ENCODE results near the gene BACH2.
"Not testable (repeated sequence)": the region's sequence is repeated elsewhere in the genome, so short reads cannot be mapped to it uniquely, and the experiment has no call there.

BACH2 gene

DNA sequence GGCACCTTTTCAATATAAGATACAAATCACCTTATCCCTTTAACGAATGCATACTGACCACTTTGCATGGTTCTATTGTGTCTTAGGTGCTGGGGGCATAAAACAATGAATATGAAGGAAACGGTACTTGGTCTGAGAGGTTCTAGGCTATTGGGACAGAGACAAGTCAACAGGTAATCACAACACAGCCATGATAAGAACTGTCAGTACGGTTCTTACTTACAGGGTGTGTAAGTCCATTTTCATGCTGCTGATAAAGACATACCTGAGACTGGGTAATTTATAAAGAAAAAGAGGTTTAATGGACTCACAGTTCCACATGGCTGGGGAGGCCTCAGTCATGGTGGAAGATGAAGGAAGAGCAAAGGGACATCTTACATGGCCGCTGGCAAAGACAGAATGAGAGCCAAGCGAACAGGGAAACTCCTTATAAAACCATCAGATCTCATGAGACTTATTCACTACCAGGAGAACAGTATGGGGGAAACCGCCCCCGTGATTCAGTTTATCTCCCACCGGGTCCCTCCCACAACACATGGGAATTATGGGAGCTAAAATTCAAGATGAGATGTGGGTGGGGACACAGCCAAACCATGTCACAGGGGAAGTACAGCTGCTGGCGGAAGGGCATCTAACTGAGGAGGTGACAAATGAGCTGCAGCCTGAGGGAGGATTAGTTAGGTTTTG, 325.2 kb downstream of the BACH2 start:
- DNase-seq (ENCODE audit: low read depth, low spot score), result not testable (repeated sequence)

DNA sequence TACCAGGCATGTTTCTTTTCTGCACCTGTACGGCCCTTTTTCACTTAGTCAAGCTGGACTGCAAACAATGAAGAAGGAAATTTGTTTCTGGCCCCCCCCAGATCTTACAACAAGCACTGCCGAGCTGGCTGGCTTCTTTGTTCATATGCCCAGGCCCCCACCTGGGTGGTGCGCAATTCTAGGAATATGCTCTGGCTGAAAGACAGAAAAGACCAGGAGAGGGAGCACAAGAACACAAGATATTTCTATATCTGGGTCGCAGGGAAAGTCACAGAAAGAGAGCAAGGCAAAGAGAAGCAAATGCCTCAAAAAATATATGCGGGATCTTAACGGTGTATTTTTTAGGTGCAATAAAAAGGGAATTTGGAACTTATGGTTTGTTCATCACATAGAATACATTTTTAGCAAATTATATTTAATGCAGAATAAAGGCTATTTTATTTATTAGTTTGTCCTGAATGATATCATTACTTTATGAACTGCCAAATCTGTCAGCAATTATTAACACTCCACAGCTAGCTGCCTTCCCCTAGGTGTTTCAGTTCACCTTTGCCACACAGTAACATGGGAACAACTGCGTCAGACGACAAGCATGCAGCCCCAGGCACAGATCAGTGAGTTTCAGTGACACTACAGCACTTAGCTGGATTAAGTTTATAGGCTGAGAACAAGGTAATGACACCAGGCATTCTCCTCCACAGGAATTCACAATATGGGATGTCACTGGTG, 325.9 kb downstream of the BACH2 start:
- no peak for DNase-seq (ENCODE audit: low read depth, low spot score)

- no peak for DNase-seq (ENCODE audit: low read depth, low spot score)
Measured at GRCh38 chr6:89970072-89970471, 326.6 kb downstream of the BACH2 start.

DNA sequence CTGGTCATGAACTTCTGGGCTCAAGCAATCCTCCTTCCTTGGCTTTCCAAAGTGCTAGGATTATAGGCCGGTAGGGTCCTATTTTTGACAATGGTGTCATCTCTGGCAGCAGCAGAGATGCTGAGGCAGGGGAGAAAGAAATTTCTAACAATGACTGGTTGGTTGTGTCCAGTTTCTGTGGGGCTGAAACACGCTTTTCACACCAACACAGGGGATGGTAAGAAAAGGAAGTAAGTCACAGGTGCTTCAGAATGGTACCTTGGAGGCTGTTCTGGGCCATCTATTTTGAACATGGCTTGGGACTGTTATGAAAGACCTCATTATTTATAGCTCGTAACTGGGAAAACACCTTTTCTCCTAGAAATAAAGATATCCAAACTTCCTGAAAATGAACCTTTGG, 329.7 kb downstream of the BACH2 start:
- no peak for DNase-seq (ENCODE audit: low read depth, low spot score)

DNA sequence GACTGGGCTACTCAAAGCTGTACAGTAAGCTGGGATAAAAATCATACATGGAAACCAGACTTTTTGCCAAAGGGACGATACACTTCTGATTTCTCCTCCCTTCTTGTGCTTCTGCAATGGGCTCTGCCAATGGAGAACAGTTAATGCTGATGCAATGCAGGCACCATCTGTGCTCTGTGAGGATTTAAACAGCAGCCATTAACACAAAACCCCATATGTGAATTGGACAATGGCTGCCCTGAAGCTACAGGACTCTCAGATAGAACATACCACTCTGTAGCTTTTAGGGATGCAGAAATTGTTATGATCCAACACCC, 330.5 kb downstream of the BACH2 start:
- DNase-seq (ENCODE audit: low read depth, low spot score), result no peak

GRCh38 chr6:89965441-89966227, 331.0 kb downstream of the BACH2 start:
- DNase-seq (ENCODE audit: low read depth, low spot score), result no peak

DNA sequence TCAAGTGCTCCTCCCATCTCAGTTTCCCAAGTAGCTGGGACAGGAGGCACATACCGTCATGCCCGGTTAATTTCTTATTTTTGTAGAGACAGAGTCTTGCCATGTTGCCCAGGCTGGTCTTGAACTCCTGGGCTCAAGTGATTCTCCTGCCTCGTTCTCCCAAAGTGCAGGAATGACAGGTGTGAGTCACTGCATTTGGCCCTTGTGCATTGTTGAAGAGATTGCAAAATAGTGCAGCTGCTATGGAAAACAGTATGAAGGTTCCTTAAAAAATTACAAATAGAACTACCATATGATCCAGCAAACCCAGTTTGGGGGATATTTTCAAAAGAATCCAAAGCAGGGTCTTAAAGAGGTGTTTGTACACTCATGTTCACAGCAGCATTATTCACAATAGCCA, 333.3 kb downstream of the BACH2 start:
- DNase-seq (ENCODE audit: low read depth, low spot score), result no peak

GRCh38 chr6:89961481-89961880, 335.2 kb downstream of the BACH2 start:
- no peak for DNase-seq (ENCODE audit: low read depth, low spot score)

DNA sequence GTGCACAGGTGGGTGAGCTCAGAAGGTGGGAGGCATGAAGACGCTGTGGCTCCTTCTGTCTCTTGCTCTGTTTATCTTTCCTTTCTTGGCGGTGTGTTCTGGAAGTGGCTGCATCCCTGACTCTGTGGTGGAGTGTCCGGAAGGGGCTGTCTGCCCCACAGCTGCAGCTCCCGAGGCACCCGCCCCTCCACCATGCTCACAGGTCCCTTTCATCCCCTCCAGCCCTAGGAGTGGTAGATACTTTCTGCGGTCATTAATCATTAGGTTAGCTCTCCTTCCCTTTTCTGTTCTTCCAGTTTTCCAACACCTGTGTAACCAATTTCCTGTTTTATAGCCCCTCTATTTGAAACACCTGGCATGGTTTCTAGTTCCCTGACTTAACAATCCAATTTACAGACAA, 336.8 kb downstream of the BACH2 start:
- no peak for DNase-seq (ENCODE audit: low read depth, low spot score)

DNA sequence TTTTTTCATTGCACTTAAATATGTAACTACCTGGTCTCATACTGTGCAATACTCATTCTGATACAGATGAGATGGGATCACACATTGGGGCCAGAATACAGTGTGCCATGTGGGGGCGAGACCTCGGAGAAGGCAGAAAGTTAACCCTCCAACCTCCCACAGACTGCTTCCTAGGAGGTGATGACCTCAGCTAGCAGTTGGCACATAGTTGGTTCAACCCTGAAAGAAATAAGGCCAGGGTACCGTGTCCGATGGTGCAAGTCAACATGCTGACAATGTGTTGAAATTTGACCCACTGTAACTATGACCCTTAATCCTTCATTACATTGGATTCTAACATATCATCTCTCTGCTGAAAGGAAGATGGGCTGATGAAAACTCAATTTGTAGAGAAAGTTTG, 340.5 kb downstream of the BACH2 start:
- no peak for DNase-seq (ENCODE audit: low read depth, low spot score)

DNA sequence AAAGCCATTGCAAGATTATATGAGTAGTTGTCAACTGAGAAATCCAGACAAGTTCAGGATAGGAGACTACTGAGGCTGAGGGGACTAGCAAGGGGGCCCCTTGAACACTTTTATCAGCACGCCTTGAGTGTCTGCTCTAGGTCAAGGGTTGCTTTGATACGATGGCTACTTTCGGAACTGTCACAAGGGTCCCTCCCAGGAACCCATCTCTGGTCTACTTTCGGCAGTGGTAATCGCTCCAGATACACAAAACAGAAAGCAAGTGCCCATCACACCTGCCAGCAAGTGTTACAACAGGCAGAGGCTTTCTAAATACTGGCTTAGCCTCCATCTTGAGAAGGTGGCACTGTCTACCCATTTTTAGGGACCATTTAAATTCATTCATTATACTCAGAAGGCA, 341.3 kb downstream of the BACH2 start:
- no peak for DNase-seq (ENCODE audit: low read depth, low spot score)

DNA sequence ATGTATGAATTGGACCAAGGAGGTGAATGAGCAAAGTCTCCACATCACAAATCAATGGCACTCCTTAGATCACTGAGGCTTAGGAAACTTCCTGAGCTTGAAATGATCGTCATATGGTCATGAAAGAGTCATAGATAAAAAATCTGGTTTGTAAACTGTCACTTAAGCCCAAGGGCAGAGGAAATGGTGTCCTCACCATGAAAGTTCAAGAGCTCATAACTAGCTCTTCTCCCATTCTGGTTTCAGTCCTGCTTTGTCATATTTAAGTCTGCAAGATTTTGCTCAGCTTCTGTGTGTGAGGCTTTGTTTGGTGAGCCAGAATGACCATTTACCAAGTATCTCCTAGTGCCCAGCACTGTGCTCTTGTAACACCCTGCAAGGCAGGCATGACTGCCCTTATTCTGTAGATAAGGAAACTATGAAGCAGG, 341.9 kb downstream of the BACH2 start:
- DNase-seq (ENCODE audit: low read depth, low spot score), result no peak

- no peak for DNase-seq (ENCODE audit: low read depth, low spot score)
Measured at GRCh38 chr6:89952686-89953085, 344.0 kb downstream of the BACH2 start.

DNA sequence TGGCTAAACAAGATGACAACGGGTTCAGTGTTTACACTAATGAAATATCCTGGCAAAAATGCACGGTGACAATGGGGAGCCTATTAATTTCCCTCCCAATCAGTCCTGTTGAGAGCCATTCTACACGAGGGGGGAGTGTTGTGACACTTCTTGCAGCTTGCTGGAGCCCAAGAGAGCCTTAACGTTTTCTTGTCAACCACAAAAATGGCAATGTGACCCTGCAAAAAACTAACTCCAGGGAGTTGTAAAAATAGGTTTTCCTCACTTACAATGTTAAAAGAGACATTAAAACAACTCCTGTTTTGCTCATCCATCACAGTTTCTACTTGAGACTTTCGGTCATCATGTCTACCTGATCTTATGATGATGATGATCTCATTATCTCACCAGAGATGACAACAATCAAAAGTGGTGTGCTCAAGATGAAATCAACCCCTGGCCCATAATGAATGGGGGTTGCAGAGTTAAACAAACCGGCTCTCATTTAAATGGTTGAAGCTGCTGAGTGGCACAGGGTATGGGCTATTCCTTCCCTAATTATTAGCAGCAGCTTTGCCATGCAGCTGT, 344.5 kb downstream of the BACH2 start:
- DNase-seq (ENCODE audit: low read depth, low spot score), result no peak

DNA sequence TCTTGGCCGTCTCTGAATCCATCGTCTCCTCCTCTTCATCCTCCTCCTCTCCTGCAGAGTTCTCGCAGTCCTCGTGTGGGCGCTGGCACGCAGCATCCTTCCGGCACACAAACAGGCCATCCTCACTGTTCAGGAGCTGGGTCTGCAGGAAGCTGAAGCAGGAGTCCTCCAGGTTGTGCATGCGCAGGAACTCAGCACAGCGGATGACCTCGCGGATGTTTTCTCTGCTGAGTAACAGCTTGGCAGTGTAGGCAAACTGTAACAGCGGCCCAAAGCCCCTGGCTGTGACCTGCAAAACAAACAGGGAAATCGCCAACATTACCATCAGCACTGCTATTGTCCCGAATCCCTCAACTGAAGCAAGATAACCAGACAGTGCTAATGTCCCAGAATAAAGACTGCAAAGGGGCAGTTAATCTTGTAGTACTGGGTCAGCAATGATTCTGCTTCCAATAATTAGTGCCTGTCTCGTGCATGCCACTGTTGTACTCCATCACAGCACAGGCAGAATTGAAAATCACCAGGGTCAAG, 345.0 kb downstream of the BACH2 start:
- DNase-seq (ENCODE audit: low read depth, low spot score), result no peak

DNA sequence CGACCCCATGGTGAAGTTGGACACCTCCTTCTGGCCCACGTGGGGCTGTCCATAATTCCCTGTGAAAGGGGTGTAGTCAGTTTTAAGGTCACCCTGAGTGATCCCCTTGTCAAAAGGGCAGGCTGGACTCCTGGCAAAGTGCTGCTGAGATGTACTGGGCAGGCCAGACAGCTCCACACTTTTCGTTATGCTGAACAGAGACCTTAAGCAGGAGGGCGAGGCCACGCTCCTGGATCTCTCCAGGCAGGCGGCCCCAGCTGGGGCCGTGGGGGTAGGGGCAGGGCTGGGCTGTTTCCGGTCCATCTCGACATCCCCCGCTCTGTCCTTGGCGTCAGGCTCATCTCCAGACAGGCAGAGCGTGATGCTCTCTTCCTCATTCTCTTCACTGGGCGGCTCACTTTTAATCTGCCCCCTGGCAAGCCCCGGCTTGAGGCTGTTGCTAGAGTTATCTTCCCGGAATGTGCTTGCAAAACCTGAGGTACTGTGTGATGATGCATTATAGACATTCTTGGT, 345.7 kb downstream of the BACH2 start:
- no peak for DNase-seq (ENCODE audit: low read depth, low spot score)

GRCh38 chr6:89950446-89950845, 346.2 kb downstream of the BACH2 start:
- DNase-seq (ENCODE audit: low read depth, low spot score), result no peak

- no peak for DNase-seq (ENCODE audit: low read depth, low spot score)
Measured at GRCh38 chr6:89948876-89949275, 347.8 kb downstream of the BACH2 start.

GRCh38 chr6:89944826-89945407, 351.7 kb downstream of the BACH2 start:
- DNase-seq (ENCODE audit: low read depth, low spot score), result no peak

GRCh38 chr6:89944181-89944755, 352.4 kb downstream of the BACH2 start:
- DNase-seq (ENCODE audit: low read depth, low spot score), result no peak

DNA sequence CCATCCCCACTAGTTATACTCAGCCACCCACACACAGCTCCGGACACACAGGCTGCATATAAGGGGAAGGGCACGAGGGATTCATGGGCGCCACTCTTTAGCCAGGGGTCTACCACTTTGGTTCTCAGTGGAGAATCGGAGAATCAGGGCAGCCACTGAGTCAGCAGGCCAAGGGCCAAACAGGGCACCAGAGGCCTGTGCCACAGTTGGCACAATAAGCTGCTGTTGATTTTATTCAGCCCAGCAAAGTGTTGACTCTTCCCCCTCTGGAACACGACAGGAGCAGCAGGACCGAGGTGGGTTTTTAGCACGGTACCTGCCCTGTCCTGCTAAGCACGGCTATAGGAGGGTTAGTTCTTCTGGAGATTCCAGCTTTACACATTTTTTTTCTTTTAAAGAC, 354.0 kb downstream of the BACH2 start:
- DNase-seq (ENCODE audit: low read depth, low spot score), result no peak

Measured in activated naive CD8-positive, alpha-beta T cell treated with anti-CD3 and anti-CD28 coated beads, Interleukin-2, amount 50 U/mL, for 16 hours (primary cell).